GM18951 (cell line): ENCODE measurements around the gene CCDC71L.

Source experiments
- POLR2A ChIP-seq: IDR thresholded peaks from 4 replicates; pipeline ENCODE4 v1.6.1; 2011; ENCODE audit warnings: mild to moderate bottlenecking; ENCODE audit not compliant: insufficient read length, insufficient read depth; ENCODE audit errors: extremely low read depth
- in situ Hi-C: fragments of 300-500 bp; cut with MboI; formaldehyde crosslinking; loops from one replicate; pipeline ENCODE4 v1.12.0; 2022; ENCODE audit warnings: low sequenced_read_pairs, mixed read lengths, inconsistent platforms; ENCODE audit not compliant: unreplicated experiment

Gene CCDC71L

GRCh38 chr7:106646256-106646655 lies 14.7 kb downstream of the CCDC71L start:
- no peak for TF ChIP-seq POLR2A
- in situ Hi-C loops = loop anchor here (25.0 kb wide), 1 partner anchor 459 kb away; no protein-coding TSS in a partner anchor

GRCh38 chr7:106644999-106645398 lies 16.0 kb downstream of the CCDC71L start:
- no peak for TF ChIP-seq POLR2A
- in situ Hi-C loops = loop anchor here (25.0 kb wide), 1 partner anchor 458 kb away; no protein-coding TSS in a partner anchor

- no peak for TF ChIP-seq POLR2A
- in situ Hi-C loops = loop anchor here (25.0 kb wide), 1 partner anchor 456 kb away; no protein-coding TSS in a partner anchor
Measured at GRCh38 chr7:106643216-106644000, 17.6 kb downstream of the CCDC71L start.

GRCh38 chr7:106641416-106641815 lies 19.5 kb downstream of the CCDC71L start:
- TF ChIP-seq POLR2A = no peak
- in situ Hi-C loops = loop anchor here (25.0 kb wide), 1 partner anchor 454 kb away; no protein-coding TSS in a partner anchor

- in situ Hi-C loops = loop anchor here (25.0 kb wide), 1 partner anchor 453 kb away; no protein-coding TSS in a partner anchor
- TF ChIP-seq POLR2A = no peak
Measured at GRCh38 chr7:106640368-106641141, 20.4 kb downstream of the CCDC71L start.

GRCh38 chr7:106639476-106640334 lies 21.3 kb downstream of the CCDC71L start:
- in situ Hi-C loops = loop anchor here (25.0 kb wide), 1 partner anchor 452 kb away; no protein-coding TSS in a partner anchor
- no peak for TF ChIP-seq POLR2A

GRCh38 chr7:106635411-106635810 lies 25.5 kb downstream of the CCDC71L start:
- in situ Hi-C loops = loop anchor here (25.0 kb wide), 1 partner anchor 448 kb away; no protein-coding TSS in a partner anchor
- TF ChIP-seq POLR2A = no peak

GRCh38 chr7:106634958-106635357 lies 26.0 kb downstream of the CCDC71L start:
- TF ChIP-seq POLR2A = no peak
- in situ Hi-C loops = loop anchor here (25.0 kb wide), 1 partner anchor 448 kb away; no protein-coding TSS in a partner anchor

- no peak for TF ChIP-seq POLR2A
Measured at GRCh38 chr7:106630648-106631047, 30.3 kb downstream of the CCDC71L start.

GRCh38 chr7:106629516-106629915 lies 31.4 kb downstream of the CCDC71L start:
- TF ChIP-seq POLR2A = no peak
- in situ Hi-C loops = loop anchor here (25.0 kb wide), 1 partner anchor 442 kb away; no protein-coding TSS in a partner anchor

More at GRCh38 chr7:106630648-106631047, 30.3 kb downstream of the CCDC71L start:
- in situ Hi-C loops = loop anchor here (25.0 kb wide), 1 partner anchor 443 kb away; no protein-coding TSS in a partner anchor

- in situ Hi-C loops = loop anchor here (25.0 kb wide), 1 partner anchor 439 kb away; no protein-coding TSS in a partner anchor
- no peak for TF ChIP-seq POLR2A
Measured at GRCh38 chr7:106626376-106627164, 34.4 kb downstream of the CCDC71L start.
